KMS-11 (cell line): ENCODE data around the gene CBR3.

Experiments used
- H2AFZ ChIP-seq: fragments of 200-600 bp; sonication (generic); 2 replicates; pipeline ENCODE4 v1.6.1; 2016; ENCODE audit warnings: antibody characterized with exemption, mixed run types, low read depth
- H3K27ac ChIP-seq: fragments of 200-600 bp; sonication (generic); 2 replicates; pipeline ENCODE4 v1.6.1; 2016; ENCODE audit warnings: mild to moderate bottlenecking, mixed run types
- H3K27me3 ChIP-seq: fragments of 200-600 bp; sonication (generic); 2 replicates; pipeline ENCODE4 v1.6.1; 2017; ENCODE audit warnings: mild to moderate bottlenecking, low read depth, mixed run types, moderate library complexity; ENCODE audit not compliant: insufficient read depth
- H3K36me3 ChIP-seq: fragments of 200-600 bp; sonication (generic); 2 replicates; pipeline ENCODE4 v1.6.1; 2017; ENCODE audit warnings: mild to moderate bottlenecking, mixed run types; ENCODE audit not compliant: insufficient read depth
- H3K4me1 ChIP-seq: fragments of 200-600 bp; sonication (generic); 2 replicates; pipeline ENCODE4 v1.6.1; 2016; ENCODE audit warnings: mild to moderate bottlenecking, low read depth, mixed run types; ENCODE audit not compliant: poor library complexity, severe bottlenecking
- H3K4me2 ChIP-seq: fragments of 200-600 bp; sonication (generic); 2 replicates; pipeline ENCODE4 v1.7.0; 2016; ENCODE audit warnings: mild to moderate bottlenecking, mixed run types
- H3K4me3 ChIP-seq: fragments of 200-600 bp; sonication (generic); IDR thresholded peaks from 2 replicates; pipeline ENCODE4 v1.6.1; 2017; ENCODE audit warnings: low read depth, low read length, mixed read lengths; ENCODE audit not compliant: insufficient read depth
- H3K79me2 ChIP-seq: fragments of 200-600 bp; sonication (generic); 2 replicates; pipeline ENCODE4 v1.6.1; 2016; ENCODE audit warnings: low read depth, mixed run types; ENCODE audit not compliant: insufficient read depth
- H3K9ac ChIP-seq: fragments of 200-600 bp; sonication (generic); 2 replicates; pipeline ENCODE4 v1.6.1; 2016; ENCODE audit warnings: mild to moderate bottlenecking, mixed run types
- H4K20me1 ChIP-seq: fragments of 200-600 bp; sonication (generic); 2 replicates; pipeline ENCODE4 v1.6.1; 2016; ENCODE audit warnings: mild to moderate bottlenecking, mixed run types; ENCODE audit not compliant: insufficient read depth
- CTCF ChIP-seq: fragments of 200-600 bp; sonication (generic); conservative IDR thresholded peaks from 2 replicates; pipeline ENCODE4 v1.6.1; 2017; ENCODE audit warnings: low read depth, mild to moderate bottlenecking, antibody characterized with exemption, low read length, moderate library complexity, mixed read lengths

The CBR3 gene

GRCh38 chr21:36188081-36188681 is 53.3 kb downstream of the CBR3 start:
- H3K27ac ChIP-seq: no peak overlapping the region
- no peaks in the 10 kb centered on the region for H3K79me2 ChIP-seq
- TF ChIP-seq CTCF: no peak

GRCh38 chr21:36188937-36189336 is 54.1 kb downstream of the CBR3 start:
- H3K4me3 ChIP-seq: no peak overlapping the region
- no peak for TF ChIP-seq CTCF
- H3K36me3 ChIP-seq: no peaks in the 10 kb centered on the region
- no peaks in the 10 kb centered on the region for H4K20me1 ChIP-seq
- H3K27ac ChIP-seq: no peak overlapping the region
- H3K27me3 ChIP-seq: no peaks in the 10 kb centered on the region
- no peaks in the 10 kb centered on the region for H3K79me2 ChIP-seq
- H3K9ac ChIP-seq: no peak overlapping the region
- no peaks in the 10 kb centered on the region for H3K4me1 ChIP-seq
- H2AFZ ChIP-seq: no peak overlapping the region
- H3K4me2 ChIP-seq: no peak overlapping the region

More at GRCh38 chr21:36188081-36188681, 53.3 kb downstream of the CBR3 start:
- Histone ChIP-seq H3K4me1 (no peaks in the 10 kb centered on the region), H4K20me1 (no peaks in the 10 kb centered on the region), H3K4me3 (no peak overlapping the region), H3K27me3 (no peaks in the 10 kb centered on the region), H3K9ac (no peak overlapping the region), H3K4me2 (no peak overlapping the region), H3K36me3 (no peaks in the 10 kb centered on the region), H2AFZ (no peak overlapping the region)

- TF ChIP-seq CTCF: no peak
- Histone ChIP-seq H2AFZ (no peak overlapping the region), H3K4me1 (no peaks in the 10 kb centered on the region), H3K27me3 (no peaks in the 10 kb centered on the region), H3K9ac (no peak overlapping the region), H3K79me2 (no peaks in the 10 kb centered on the region), H3K4me3 (no peak overlapping the region), H4K20me1 (no peaks in the 10 kb centered on the region), H3K4me2 (no peak overlapping the region), H3K27ac (no peak overlapping the region), H3K36me3 (no peaks in the 10 kb centered on the region)
Measured at GRCh38 chr21:36190736-36191135, 55.9 kb downstream of the CBR3 start.

- H3K9ac ChIP-seq: no peak overlapping the region
- no peaks in the 10 kb centered on the region for H3K79me2 ChIP-seq
- no peaks in the 10 kb centered on the region for H4K20me1 ChIP-seq
- H3K36me3 ChIP-seq: no peaks in the 10 kb centered on the region
- H3K4me1 ChIP-seq: no peaks in the 10 kb centered on the region
- no peak for TF ChIP-seq CTCF
- H3K27me3 ChIP-seq: no peaks in the 10 kb centered on the region
- H3K27ac ChIP-seq: no peak overlapping the region
- H2AFZ ChIP-seq: no peak overlapping the region
- no peak overlapping the region for H3K4me2 ChIP-seq
- H3K4me3 ChIP-seq: no peak overlapping the region
Measured at GRCh38 chr21:36193200-36193599, 58.3 kb downstream of the CBR3 start.
